NCI-H2107 treated with DMSO at 0.1 percent for 48 hours (cell line): ENCODE data around the gene MLEC.
A peak's percentile ranks its signal among the peaks of the same experiment; 100 is the strongest.

ENCODE experiments used
- DNase-seq: peaks from one replicate; lab custom pipeline; 2025; ENCODE audit not compliant: unreplicated experiment; lab: John Stamatoyannopoulos, UW

The MLEC gene, protein sequence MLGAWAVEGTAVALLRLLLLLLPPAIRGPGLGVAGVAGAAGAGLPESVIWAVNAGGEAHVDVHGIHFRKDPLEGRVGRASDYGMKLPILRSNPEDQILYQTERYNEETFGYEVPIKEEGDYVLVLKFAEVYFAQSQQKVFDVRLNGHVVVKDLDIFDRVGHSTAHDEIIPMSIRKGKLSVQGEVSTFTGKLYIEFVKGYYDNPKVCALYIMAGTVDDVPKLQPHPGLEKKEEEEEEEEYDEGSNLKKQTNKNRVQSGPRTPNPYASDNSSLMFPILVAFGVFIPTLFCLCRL

GRCh38 chr12:120686690-120687577 lies at the start of gene MLEC:
Gene MLEC, plus strand, starts transcription at chr12:120687149. Its CDS starts 148 bp downstream, at chr12:120687297.
- DNase-seq = peak; percentile 98

- DNase-seq = no peak
These were observed 46.9 kb upstream of the MLEC start, which contains the start of gene CABP1 for GRCh38 chr12:120639771-120640721. Gene CABP1, plus strand, starts transcription at chr12:120640626. Its CDS starts 60 bp downstream, at chr12:120640686.

GRCh38 chr12:120640861-120641833 lies 45.8 kb upstream of the MLEC start:
- DNase-seq = no peak

GRCh38 chr12:120642121-120642520 lies 44.8 kb upstream of the MLEC start:
- no peak for DNase-seq

- DNase-seq = no peak
These were observed 44.1 kb upstream of the MLEC start for GRCh38 chr12:120642826-120643225.

GRCh38 chr12:120643574-120643973 lies 43.4 kb upstream of the MLEC start:
- DNase-seq = no peak

DNA sequence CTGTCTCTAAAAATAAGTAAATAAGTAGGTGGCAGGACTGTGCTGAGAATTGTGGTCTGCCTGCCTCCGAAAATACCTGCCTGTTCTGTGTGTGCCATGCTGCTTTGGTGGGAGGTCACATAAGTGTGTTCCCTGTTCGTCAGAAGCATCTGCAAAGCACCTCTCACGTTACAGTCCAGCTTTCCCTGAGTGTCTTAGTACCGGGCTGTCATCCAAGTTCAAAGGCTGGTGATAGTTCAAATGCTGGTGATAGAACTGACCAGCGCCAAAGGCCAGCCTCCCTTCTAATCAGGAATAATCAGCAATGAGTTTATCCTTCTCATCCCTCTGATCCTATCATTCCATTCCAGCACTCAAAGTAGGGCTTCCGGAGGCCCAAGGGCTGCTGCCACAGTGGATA lies 40.9 kb upstream of the MLEC start:
- no peak for DNase-seq

GRCh38 chr12:120647375-120647755 lies 39.6 kb upstream of the MLEC start:
- no peak for DNase-seq

GRCh38 chr12:120649442-120650232 lies 37.3 kb upstream of the MLEC start:
- no peak for DNase-seq

- DNase-seq = no peak
These were observed 36.7 kb upstream of the MLEC start for GRCh38 chr12:120650233-120650690.

DNA sequence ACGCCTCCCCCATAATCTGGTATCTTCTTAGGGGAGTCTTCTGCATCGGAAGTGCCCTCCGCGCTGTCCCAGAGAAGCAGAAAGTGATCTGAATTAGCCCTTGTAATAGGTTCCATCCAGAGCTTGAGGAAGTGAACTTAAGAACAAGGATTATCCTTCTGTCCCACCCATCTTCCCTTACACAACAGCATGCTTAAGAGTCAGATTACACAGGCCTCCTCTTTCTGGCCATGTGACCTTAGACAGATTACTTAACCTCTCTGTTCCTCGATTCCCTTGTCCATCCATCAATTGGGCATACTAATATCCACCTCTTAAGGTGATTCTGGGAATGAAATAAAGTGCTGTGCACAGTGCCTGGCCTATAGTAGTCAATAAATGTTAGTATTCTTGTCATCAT lies 35.1 kb upstream of the MLEC start:
- DNase-seq = no peak

- no peak for DNase-seq
These were observed 34.1 kb upstream of the MLEC start for GRCh38 chr12:120652656-120653435.

GRCh38 chr12:120653611-120654010 lies 33.3 kb upstream of the MLEC start:
- no peak for DNase-seq

GRCh38 chr12:120654656-120655055 lies 32.3 kb upstream of the MLEC start:
- DNase-seq = no peak

DNA sequence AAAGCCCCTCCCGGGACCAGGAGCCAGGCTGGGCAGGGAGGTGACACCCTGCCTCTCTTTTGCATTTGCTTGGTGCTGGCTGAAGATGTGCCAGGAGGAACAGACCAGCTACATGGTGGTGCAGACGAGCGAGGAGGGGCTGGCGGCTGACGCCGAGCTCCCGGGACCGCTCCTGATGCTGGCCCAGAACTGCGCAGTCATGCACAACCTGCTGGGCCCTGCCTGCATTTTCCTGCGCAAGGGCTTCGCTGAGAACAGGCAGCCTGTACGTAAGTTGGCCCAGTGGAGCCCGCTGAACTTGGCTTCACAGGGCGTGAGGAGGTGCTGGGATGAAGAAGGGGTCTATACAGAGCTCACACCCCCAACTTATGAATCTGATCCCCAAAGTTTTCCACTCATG lies 30.9 kb upstream of the MLEC start:
- no peak for DNase-seq

DNA sequence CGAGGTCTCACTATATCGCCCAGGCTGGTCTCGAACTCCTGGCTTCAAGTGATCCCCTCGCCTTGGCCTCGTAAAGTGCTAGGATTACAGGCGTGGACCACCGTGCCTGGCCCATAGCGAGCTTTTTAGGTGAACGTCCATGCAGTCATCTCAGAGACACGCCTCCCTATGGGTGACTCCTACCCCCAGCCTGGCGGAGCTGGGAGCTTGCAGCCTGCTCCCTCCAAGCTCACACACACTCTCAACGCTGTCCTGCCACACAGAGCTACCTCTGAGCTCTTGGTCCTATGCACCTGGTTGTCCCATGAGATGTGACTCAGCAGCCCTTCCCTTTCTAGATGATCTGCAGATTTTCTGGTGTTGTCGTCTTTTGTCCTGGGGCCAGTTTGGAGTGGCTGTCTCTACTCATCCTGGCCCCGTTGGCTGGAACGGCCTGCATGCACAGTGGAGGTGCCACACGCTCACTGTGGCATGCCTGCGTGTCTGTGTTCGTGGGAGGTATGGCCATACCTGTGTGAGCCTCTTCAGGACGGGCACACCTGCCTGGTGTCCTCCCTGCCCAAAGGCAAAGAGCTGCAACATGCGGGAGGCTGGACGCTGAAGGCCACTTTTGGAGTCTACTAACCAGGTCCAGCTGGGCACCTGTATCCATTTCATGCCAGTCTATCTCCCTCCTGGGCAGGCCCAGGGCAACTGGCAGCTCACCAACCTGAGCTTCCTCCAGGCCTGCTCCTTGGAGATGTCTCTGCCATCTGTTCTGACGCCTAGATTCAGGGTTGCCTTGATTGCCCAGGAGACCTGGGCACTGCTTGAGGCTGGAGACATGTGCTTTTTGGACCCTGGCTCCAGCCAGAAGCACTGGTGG lies 28.4 kb upstream of the MLEC start:
- DNase-seq = no peak

GRCh38 chr12:120659151-120659525 lies 27.8 kb upstream of the MLEC start:
- DNase-seq = no peak
